HFFc6 (cell line): ENCODE results near the gene JAKMIP1. TPM values are rescaled to one million over a fixed set of nuclear protein-coding genes. Genes with fewer than 3 reads are reported as not detected.

Experiments used
- DNase-seq: peaks from one replicate; pipeline ENCODE4 v3.0.0-alpha.2; 2018
- H3K27ac Mint-ChIP-seq: 2 replicates; pipeline ENCODE4 v1.8.0; 2020; ENCODE audit warnings: mild to moderate bottlenecking, mixed read lengths
- H3K27me3 Mint-ChIP-seq: 2 replicates; pipeline ENCODE4 v1.8.0; 2021; ENCODE audit warnings: mild to moderate bottlenecking, moderate library complexity, mixed read lengths; ENCODE audit not compliant: insufficient read depth
- H3K36me3 Mint-ChIP-seq: 2 replicates; pipeline ENCODE4 v1.8.0; 2021; ENCODE audit warnings: low read depth, mixed read lengths
- H3K4me1 Mint-ChIP-seq: 2 replicates; pipeline ENCODE4 v1.8.0; 2020; ENCODE audit warnings: low read depth, mixed read lengths
- H3K4me3 Mint-ChIP-seq: 2 replicates; pipeline ENCODE4 v1.8.0; 2020; ENCODE audit warnings: mild to moderate bottlenecking, moderate library complexity, mixed read lengths
- H3K9me3 Mint-ChIP-seq: 2 replicates; pipeline ENCODE4 v1.8.0; 2020; ENCODE audit warnings: mild to moderate bottlenecking, mixed read lengths
- long read RNA-seq: library from polyadenylated mRNA; unstranded; transcript quantifications from one replicate; pipeline ENCODE4 v2.0.0, GENCODE V29; 2019
- total RNA-seq, 6 experiments: library from RNA; stranded (reverse); fragmentation: NEBNext Ultra II Directional; extraction: Animal tissue kit (Norgen Biotek cat#: 25700); gene quantifications; 2 replicates in 1 of 6; 3 replicates in 5 of 6; pipeline ENCODE4 v1.2.3, GENCODE V29; 2021
- TF ChIP-seq, protein P1 (sequence below): fragments of 200-600 bp; sonication (generic); IDR thresholded peaks from 2 replicates; pipeline ENCODE4 v1.5.0; 2021; ENCODE audit warnings: antibody characterized with exemption, mild to moderate bottlenecking

JAKMIP1 gene
- total RNA-seq = not detected
- long read RNA-seq = 0 reads

GRCh38 chr4:6200011-6200921 lies at the start of gene JAKMIP1:
TSS of gene JAKMIP1 (minus strand) at chr4:6200549. CDS start at chr4:6112850, 87,699 bp downstream.
- no peak for DNase-seq
- H3K27ac Mint-ChIP-seq = no peak within 1 kb of the TSS
- H3K9me3 Mint-ChIP-seq = peaks cover 9% of the 10 kb centered on the region
- H3K27me3 Mint-ChIP-seq = peaks cover 24% of the 10 kb centered on the region
- H3K36me3 Mint-ChIP-seq = no peaks in the 10 kb centered on the region
- H3K4me3 Mint-ChIP-seq = no peak within 1 kb of the TSS
- H3K4me1 Mint-ChIP-seq = no peaks in the 10 kb centered on the region
- TF ChIP-seq, protein P1, sequence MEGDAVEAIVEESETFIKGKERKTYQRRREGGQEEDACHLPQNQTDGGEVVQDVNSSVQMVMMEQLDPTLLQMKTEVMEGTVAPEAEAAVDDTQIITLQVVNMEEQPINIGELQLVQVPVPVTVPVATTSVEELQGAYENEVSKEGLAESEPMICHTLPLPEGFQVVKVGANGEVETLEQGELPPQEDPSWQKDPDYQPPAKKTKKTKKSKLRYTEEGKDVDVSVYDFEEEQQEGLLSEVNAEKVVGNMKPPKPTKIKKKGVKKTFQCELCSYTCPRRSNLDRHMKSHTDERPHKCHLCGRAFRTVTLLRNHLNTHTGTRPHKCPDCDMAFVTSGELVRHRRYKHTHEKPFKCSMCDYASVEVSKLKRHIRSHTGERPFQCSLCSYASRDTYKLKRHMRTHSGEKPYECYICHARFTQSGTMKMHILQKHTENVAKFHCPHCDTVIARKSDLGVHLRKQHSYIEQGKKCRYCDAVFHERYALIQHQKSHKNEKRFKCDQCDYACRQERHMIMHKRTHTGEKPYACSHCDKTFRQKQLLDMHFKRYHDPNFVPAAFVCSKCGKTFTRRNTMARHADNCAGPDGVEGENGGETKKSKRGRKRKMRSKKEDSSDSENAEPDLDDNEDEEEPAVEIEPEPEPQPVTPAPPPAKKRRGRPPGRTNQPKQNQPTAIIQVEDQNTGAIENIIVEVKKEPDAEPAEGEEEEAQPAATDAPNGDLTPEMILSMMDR = no peak

DNA sequence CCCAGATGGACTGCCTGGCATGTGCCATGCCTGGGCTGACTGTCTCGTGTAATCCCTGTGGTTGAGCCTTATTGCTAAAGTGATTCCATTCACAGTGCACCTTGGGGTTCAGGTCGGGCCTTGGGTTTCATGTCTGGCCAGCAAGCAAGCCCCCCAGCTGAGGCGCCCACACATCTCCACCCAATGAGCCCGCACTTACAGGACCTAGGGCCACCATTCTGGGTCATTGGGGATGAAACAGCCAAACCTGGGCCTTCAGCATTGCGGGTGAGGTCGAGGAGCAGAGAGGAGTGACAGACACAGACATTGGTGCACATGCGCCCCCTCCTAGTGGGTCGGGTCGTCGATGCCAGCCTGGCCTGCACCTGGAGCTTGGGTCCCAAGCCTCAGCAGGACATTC lies 48.0 kb upstream of the JAKMIP1 start:
- Mint-ChIP-seq H3K4me3 (no peak overlapping the region), H3K9me3 (peaks cover 16% of the 10 kb centered on the region), H3K27ac (no peak overlapping the region), H3K27me3 (peaks cover 11% of the 10 kb centered on the region), H3K4me1 (no peaks in the 10 kb centered on the region), H3K36me3 (no peaks in the 10 kb centered on the region; the same call in 1 of the 2 replicates)
- no peak for DNase-seq
- TF ChIP-seq, protein P1 = no peak

- no peak for DNase-seq
- H3K27me3 Mint-ChIP-seq = peaks cover 13% of the 10 kb centered on the region
- TF ChIP-seq, protein P1 = no peak
- H3K9me3 Mint-ChIP-seq = peaks cover 16% of the 10 kb centered on the region
- no peaks in the 10 kb centered on the region for H3K4me1 Mint-ChIP-seq
- H3K4me3 Mint-ChIP-seq = no peak overlapping the region
- H3K36me3 Mint-ChIP-seq = no peaks in the 10 kb centered on the region; the same call in 1 of the 2 replicates
- H3K27ac Mint-ChIP-seq = no peak overlapping the region
These were observed 45.9 kb upstream of the JAKMIP1 start for GRCh38 chr4:6246170-6246634.

DNA sequence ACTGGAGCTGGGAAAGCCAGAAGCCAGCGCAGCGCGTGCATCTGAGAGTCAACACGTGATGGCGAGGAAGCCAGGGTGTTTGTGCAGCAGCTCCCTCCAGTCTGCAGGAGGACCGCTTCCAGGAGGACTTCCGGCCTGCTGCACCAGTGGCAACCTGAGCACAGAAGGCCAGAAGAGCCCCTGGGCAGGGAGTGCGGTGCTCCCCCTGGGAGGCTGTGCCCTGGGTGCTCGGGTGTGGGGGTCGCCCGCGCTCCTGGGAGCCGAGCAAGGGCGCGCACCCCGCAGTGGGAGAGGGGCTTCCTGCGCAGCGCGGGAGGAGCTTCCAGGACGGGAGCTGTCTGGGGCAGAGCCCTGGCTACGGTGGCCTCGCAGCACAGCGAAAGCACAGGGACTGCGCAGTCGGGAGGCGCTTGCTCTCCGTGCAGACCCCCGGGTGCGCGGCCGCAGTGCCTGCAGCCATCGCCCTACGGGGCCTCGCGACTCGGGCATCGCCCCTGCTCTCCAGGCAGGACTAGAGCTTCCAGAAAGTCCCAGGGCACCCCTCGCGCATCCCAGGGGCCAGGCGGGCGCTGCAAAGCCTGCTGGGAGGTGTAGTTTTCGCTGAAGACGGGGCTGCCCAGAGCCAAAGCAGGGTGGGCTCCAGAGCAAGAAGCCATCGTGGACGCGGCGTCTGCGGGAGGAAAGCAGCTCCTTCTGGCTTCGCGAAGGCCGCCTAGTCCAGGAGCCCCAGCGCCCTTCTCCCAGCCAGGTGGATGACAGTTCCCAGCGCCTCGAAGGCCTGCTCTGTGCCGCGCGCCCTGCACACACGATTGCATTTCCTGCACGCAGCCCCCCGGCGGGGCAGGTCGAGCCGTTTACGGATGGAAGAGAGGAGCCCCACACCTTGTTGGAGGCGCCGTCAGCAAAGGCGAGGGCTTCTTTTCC lies 45.2 kb upstream of the JAKMIP1 start:
- H3K36me3 Mint-ChIP-seq = no peaks in the 10 kb centered on the region; the same call in 1 of the 2 replicates
- peaks cover 16% of the 10 kb centered on the region for H3K9me3 Mint-ChIP-seq
- TF ChIP-seq, protein P1 = no peak
- no peak overlapping the region for H3K27ac Mint-ChIP-seq
- H3K27me3 Mint-ChIP-seq = peaks cover 14% of the 10 kb centered on the region
- H3K4me3 Mint-ChIP-seq = no peak overlapping the region
- no peaks in the 10 kb centered on the region for H3K4me1 Mint-ChIP-seq
- DNase-seq = no peak

DNA sequence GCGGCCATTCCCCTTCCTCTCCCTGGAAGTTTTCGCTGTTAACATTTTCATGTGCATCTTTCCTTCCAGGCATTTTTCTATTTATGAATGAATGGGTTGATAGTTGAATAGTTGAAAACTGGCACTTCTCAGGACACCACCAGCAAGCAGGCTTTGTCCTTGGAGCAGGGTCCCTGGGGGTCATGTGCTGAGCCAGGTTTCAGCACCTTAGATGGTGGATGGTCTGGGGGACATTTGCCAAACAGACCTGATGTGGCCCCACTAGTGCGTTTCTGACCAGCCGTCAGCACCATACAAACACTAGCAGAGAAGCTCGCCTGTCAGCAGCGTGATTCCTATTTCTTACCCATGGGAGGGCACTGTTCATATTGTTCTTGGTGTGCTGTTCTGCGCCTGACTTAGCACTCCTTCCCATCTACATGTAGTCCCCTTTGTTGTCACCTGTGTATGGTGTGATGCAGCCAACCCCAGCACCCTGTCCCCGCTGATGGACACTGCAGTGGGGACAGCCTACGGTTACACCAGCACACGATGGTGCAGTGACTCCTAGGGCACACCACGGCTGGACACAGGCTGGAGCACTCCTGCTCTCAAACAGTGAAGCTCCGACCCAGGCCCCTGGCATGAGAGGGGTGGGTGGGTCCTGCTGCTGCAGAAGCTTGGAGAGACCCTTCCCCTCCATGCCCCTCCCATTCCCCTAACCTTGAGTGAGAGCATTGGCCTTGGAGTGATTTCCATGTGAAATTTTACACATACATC lies 42.1 kb upstream of the JAKMIP1 start:
- Mint-ChIP-seq H3K4me3 (no peak overlapping the region), H3K4me1 (no peaks in the 10 kb centered on the region), H3K27ac (no peak overlapping the region), H3K9me3 (peaks cover 16% of the 10 kb centered on the region), H3K36me3 (no peaks in the 10 kb centered on the region; the same call in 1 of the 2 replicates), H3K27me3 (peaks cover 12% of the 10 kb centered on the region)
- TF ChIP-seq, protein P1 = no peak
- DNase-seq = no peak
